OCI-LY1 (cell line): ENCODE data around the gene KAT6B.

ENCODE experiments used
- CTCF ChIP-seq: fragments of 200-600 bp; sonication (generic), shearing (Covaris generic); IDR thresholded peaks from 2 replicates; pipeline ENCODE4 v1.5.1; 2017; ENCODE audit warnings: mild to moderate bottlenecking, antibody characterized with exemption, low read length, moderate library complexity, mixed read lengths
- EZH2 ChIP-seq: fragments of 200-600 bp; sonication (generic), shearing (Covaris generic); IDR thresholded peaks from 2 replicates; pipeline ENCODE4 v1.8.0; 2017; ENCODE audit warnings: borderline replicate concordance, mixed run types, mild to moderate bottlenecking, antibody characterized with exemption, low read length, moderate library complexity, mixed read lengths

- TF ChIP-seq CTCF (no peak), EZH2 (no peak)
These were observed 176.7 kb downstream of the KAT6B start for GRCh38 chr10:75002967-75003594.
